ENCODE measurements around the gene KLHL1.
A peak's percentile ranks its signal among the peaks of the same experiment; 100 is the strongest.

Gene KLHL1

DNA sequence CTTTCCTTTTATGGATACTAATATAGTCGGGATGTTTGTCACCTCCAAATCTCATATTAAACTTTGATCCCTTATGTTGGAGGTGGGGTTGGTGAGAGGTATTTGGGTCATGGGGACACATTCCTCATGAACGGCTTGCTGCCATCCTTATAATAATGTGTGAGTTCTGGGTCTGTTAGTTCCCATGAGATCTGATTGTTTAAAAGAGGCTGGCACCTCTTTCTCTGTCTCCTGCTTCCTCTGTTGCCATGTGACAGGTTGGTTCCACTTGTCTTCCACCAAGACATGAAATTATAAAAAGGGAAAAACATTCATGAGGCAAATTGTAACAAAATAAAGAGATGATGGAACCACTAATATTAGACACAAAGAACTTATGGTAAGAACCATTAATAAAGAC lies 108.4 kb downstream of the KLHL1 start:
- no peak for DNase-seq

DNA sequence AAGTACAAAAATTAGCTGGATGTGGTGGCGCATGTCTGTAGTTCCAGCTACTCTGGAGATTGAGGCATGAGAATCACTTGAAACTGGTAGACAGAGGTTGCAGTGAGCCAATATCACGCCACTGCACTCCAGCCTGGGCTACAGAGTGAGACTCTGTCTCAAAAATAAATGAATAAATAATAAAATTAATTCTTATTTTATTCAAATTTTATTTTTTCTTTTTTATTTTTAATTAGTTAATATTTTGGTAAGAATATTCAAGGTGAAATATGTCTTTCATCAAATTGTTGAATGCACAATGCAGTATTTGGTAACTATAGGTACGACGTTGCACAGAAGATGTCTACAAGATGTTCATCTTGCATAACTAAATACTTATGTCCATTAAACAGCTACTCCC lies 111.2 kb downstream of the KLHL1 start:
- DNase-seq: no peak

DNA sequence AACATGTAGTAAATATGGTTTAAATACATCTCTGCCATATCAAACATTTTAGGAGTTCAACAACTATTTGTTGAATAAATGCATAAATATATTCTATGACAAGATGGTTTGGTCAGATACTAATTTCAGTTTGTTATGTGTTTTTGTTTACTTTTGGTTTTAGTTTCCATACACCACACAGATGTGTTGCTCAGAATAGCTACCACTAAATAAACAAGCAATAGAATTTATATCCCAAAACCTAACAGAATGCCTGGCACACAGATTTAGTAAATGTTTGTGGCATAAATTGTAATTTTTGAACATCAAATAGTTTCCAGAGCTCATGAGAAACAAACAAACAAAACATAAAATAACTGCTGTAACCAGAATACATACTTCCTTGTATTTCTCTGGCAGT lies 127.5 kb downstream of the KLHL1 start:
- DNase-seq: no peak

DNA sequence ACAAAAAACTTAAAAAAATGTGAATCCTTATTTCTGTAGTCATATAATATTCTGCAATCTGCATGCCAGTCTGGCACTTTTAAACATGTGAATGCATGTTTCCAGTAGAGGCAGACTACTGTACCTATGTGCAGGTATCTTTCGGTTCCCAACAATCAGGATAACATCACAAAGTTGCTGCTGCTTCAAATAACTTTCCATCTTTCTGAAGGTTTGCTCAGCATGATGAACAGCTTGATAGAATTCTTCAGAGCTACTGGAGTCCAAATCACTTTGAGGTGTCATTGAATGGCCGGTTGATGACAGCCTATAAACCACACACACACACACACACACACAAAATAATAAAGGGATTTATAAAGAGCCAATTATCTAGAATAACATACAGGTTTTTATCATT lies 132.8 kb downstream of the KLHL1 start:
- no peak for DNase-seq

DNA sequence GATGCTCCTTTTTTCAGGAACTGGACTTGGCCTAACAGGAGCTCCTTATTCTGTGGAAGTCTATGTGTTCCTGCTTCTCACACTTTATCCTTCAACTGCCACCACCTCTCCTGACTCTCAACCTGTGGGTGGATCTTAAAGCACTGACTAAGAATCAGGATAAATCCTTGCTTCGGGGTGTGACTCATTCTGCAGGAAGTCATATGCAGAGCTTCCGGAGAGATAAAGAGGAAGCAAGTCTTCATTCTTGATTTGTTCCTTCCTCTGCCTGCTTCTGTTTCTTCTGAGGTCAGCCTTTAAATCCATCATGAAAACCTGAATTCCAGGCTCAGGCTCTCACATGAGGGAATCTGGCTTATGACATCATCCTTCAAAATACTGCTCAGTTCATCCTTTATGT lies 137.7 kb downstream of the KLHL1 start:
- peak; percentile 4 to 29 (median 15) for DNase-seq

DNA sequence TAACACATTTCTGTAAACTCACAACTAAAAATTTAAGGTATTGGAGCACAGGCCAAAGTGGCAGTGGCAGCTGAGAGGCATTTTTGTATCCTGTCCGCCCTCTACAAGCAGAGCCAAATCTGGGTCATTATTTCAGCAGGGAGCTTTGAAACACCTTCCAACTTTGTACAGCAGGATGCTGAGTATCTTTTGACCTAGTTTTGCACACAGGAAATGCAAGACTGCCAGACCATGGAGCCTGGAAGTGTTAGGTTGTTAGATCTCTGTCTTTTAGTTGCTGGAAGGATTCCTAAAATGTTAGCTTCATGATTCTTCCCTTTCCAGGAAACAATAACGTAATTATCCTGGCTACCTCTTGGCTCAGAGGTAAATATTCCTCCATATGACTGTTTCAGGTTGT lies 149.2 kb downstream of the KLHL1 start:
- DNase-seq: no peak

DNA sequence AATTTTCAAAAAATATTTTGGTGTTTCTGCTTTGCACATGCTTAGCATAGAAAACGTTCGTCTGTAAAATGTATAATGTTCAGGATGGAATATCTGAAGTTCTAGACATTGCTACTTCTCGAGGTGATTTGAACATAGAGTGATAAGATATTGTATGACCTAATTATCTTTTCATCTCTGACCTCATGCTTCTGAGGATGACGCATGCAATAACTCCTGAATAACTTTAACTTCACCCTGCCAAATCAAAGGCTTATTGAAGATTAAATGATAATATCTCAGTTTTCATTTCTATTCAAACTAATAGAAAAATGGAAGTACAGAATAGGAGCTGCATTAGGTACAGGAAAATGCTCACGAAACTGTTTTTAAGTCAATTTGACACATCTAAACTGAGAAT lies 151.4 kb downstream of the KLHL1 start:
- no peak for DNase-seq

DNA sequence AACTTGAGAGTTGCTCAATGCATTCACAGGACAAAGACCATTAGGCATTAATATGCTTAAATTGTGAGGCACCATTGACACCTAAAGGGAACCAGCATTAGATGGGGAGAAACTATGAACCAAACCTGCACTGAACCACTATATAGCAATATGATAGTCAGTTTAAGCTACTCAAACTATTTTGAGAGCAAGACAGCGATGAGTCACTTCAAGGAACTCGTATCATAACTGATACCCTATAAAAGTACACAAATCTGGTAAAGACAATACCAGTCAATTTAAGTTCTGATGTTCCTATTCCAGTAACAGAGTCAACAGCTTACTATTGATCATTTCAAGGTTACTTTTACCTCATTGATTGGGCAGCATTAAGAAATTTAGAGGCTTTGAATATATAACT lies 151.9 kb downstream of the KLHL1 start:
- DNase-seq: no peak

DNA sequence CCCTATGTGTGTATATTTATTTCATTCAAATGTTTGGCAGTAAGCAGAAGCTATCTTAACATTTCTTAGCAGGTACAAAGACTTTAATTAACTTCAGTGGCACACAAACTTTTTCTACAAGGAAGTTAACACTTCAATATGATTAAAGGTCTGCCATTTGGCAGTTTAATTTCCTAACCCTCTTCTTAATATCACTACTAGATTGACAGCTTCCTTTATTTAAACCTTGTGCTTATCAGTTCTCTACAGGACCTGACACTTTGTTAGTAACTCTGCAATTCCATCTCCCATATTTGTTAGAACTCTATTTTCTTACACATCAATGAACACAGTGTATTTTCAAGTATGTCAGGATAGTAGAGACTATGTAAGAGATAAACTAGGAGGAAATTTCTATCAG lies 153.0 kb downstream of the KLHL1 start:
- no peak for DNase-seq

DNA sequence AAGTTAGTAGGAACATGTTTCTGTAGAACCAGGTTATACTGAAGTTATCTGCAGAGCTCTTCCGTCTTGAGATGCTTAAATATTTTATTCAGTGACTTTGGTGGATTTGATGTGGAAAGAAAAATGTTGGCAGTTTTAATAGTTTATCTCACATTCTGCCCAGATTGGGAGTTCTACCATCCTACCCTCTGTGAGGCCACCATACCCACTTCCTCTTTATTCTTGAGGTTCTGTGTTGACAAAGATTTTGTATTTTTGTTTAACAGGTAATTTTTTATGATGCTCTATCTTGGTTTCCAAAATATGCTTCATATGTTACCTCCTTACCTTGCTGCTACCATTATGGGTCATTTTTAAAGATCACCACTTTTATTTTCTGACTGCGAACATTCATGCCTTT lies 156.8 kb downstream of the KLHL1 start:
- DNase-seq: no peak

DNA sequence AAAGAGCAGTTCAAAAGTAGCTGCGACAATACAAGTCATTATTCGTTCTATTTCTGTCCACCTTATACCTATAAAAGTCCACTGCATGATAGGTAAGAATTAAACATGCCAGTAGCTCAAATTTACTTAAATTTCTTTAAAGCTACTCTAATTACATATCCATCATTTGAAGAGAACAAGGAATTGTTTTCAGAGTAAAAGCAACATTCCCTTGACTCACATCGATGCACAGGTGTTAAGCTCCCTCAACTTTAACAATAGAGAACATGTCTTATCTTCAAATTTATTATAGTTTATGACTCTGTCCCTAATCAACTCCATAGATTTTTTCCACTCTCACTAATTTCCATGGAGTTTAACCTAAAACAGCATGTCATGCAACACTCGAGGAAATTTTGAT lies 158.1 kb downstream of the KLHL1 start:
- no peak for DNase-seq

DNA sequence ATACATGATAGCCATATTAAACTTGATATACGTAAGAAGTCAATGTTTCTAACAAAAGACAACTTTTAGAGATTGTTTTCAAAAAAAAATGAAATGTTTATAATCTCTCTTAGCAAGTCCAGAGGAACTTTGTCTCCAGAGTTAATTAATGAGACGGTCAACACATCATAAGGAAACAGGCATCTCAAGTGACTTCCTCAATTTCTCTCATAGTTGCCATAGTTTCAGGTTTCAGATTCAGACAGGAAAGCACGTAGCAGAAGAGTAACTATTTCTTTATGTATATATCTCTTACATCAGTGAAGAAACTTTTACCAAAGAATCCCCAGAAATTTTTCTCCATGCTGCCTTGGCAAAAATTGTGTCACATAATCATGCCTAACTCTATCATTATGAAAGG lies 160.2 kb downstream of the KLHL1 start:
- no peak for DNase-seq

DNA sequence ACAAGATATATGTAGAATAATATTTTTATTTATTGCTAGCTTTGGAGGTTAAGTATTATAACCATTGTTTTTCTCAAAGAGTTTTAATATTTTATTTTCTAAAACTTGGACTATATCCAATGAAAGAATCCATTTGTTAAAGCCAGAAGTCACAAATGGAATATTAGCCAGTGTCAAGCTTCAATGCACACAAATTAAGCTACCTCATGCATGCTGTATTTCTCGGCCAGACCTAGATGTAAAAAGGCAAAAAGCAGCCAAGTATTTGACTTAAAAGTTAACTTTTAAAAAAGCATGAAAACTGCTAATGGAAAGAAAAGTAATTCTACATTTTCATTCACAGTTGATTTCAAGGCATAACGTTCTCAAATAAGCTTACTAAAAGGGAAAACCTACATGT lies 160.7 kb downstream of the KLHL1 start:
- no peak for DNase-seq

DNA sequence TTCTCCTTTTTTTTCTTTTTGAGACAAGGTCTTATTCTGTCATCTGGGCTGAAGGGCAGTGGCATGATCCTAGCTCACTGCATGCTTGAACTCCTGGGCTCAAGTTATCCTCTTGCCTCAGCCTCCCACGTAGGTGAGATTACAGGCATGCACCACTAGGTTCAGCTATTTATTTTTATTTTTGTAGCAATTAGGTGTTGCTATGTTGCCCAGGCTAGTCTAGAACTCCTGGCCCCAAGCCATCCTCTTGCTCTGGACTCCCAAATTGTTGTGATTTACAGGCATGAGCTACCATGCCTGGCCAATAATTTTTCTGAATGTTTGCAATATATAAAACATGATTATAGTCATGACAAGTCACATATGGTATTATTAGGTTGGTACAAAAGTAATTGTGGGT lies 161.7 kb downstream of the KLHL1 start:
- DNase-seq: no peak

DNA sequence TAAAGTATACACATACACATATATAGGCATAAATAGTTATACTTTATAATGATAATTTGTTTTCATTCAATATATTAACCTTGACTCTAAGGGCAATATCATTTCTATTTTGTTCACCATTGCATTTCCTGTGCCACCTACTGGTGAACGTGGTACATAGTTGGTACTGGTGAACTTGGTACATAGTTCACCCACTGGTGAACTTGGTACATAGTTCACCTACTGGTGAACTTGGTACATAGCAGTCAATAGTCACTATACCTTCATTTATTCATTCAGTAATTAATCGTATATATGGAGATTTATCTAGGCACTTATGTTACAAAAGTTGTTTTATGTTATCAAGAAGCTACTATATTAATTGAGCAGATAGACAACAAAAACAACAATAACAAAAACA lies 173.2 kb downstream of the KLHL1 start:
- DNase-seq: peak in 1 of 3 donors; percentile 1

DNA sequence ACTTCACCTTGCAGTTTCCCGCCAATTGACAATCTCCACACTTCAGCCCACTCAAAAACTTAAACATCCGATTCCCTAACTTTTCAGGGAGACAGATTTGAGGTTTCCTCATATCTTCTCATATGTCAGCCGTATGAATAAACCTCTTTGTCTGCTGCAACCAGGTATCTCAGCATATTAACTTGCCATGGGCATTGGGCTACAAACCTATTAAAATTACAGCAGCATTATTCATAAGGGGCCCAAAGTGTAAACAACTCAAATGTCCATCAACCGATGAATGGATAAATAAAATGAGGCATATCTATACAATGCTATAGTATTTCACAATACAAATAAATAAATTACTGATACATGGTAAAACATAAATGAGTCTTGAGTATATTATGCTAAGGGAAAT lies 180.0 kb downstream of the KLHL1 start:
- DNase-seq: no peak

DNA sequence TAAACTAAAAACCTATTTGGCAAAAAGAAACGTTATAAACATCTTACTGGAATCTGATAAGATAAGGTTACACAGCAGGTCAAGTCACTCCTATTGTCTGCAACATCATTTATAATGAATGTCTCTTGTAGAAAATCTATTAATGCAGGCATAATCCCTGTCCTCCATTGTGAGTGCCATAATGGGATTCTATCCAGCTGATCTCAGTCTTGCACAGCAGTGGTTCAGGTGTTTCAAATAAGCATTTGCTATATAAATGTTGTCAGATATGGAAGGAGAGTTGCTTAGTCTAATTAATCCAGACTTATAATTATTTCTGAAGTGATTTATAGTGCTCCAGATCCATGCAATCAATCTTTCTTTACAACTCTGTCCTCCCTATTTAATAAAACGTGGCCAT lies 187.1 kb downstream of the KLHL1 start:
- DNase-seq: no peak

DNA sequence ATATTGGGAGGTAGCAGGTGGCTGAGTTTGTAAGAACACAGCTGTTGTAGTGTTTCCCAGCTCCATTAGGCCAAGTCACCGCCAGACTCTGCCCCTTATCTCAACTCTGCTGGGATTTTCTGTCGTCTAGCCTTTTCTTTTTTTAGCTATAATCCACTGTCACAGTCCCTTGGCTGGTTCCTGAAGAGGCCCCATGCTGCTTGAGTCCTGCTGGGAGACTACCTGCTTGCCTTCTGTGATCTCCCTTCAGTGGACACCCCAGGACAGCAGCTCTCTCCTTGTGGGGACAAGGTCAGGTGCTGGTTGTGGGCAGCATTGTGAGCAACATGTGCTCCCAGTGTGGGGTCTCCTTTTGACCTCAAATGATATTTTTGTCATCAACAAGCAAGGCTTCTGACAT lies 195.6 kb downstream of the KLHL1 start:
- no peak for DNase-seq

DNA sequence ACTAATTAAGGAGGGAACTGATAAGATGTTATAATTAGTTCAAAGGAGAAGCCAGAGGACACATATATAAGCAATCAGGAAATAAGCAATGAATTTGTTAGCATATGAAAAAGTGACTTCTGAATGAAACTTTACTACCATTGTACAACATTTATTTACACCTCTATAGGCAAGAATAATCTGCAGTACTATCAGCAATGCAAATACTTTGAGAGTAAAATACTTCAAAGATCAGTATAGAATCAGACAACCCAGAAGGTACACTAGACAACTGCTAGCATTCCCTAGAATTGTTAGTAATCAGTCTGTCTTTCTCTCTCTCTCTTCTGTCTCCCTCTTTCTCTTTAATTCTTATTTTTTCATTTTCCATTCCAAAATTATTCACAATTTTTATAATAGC lies 197.5 kb downstream of the KLHL1 start:
- no peak for DNase-seq

DNA sequence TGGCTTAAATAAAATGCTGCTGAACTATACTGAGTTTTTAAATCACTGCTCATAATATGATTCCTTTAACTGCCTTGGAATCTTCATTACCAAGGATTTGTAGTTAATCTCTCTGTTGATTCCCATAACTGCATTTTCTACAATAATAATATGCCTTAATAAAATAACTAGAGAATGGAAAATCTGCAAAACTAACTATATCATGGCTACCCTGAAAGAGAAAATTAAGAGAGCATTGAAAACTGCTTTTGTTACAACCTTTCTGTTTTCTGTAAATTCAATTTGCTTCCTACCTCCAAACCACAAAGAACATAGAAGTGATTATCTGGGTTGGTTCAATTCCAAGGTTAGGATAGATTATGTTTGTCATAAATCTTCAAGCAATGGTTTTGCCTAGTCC lies 203.5 kb downstream of the KLHL1 start:
- DNase-seq: no peak

DNA sequence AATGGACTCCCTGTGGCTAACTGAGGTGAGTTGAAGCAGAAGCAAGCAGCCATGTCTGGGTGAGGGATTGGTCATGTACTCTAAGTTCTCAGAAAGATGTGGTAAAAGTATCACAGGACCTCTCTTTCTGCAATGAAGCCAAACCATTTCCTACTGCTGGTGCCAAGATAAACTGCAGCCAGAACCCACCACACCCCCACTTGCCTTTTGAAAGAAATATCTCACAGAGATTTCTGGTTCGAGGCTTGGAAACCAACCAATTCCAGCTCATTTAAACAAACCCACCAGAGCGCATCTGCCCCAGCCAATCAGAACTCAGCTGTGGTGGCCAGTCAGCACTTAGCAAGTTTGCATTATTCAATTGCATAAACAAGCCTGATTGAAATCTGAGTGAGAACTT lies 205.2 kb downstream of the KLHL1 start:
- DNase-seq: no peak

DNA sequence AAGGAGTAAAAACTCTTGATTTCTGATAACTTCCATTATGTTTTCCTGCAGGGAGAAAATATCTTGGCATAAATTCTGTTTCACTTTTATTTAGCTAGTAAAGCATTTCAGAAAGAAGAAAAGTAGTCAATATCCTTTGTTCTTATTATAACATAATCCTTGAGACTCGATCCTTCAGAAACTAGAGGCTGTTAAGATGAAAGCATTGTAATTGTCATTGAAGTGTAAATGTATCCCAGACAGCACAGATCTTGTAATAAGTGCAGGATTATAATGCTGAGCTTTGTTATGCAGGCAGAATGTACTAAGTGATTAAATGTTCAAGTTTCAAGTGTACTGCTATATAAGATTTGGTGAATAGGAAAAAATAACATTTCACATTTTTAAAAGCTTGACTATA lies 225.8 kb downstream of the KLHL1 start:
- DNase-seq: no peak

DNA sequence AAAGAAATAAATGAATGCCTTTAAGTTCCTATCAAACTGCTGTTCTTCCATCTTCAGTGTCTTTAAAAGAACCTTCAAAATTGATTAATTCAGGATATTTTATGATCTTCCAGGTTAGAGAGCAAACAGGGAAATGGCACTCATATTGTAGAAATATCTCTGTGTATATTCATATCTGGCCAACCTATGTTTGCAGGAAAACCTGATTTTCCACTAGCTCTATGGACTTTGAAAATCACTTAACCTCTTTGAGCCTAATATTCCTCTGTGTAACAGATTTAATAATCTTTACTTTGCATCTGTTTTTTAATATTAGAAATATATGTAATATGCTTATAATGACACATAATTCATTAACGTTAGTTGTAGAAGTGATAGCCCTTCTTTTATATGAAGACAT lies 228.3 kb downstream of the KLHL1 start:
- no peak for DNase-seq

DNA sequence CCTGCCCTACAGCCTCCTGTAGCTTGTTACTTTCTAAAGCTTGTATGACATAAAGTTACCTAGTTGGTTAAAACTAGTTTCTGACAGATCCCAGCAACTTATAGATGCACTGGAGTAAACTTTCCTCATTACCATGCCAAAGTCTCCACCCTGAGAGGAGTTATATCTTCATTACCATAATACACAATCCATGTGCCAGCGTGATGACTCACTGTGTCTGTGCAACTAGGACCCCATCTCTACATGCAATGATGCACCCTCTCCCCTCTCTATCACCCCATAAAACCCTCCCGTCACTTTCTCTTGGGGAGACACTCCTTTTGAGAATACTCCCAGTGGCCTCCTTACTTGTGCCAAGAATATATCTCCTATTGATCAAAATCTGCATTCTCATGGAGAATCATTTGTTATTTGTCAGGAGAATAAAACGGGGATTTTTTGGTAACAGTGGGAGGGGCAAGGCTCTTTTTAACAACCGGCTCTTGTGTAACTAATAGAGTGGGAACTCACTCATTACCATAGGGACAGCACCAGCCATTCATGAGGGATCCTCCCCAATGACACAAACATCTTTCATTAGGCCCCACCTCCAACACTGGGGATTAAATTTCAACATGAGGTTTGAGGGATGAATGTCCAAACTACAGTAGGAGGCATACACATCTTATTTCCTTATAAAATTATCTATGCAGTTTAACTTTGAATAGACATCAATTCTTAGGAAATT lies 235.8 kb downstream of the KLHL1 start:
- DNase-seq: no peak

DNA sequence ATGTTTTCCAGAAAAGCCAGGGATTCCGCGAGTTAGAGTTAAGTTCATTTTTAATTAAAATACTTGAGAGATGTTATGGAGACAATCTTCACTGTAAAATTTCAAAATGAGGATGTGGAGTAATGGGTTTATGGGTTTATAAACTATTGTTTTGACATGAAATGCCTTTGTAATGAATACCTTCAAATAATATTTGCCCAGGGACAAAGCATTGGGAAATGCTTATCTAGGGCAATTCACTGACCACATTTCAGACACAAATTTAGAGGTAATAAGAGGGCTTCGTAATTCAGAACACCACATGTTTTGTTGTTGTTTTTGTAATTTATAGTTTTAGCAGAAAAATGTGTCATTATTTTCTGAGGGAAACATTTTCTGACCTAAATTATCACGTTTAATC lies 241.7 kb downstream of the KLHL1 start:
- no peak for DNase-seq
